ENCODE results near the gene ARHGEF10L. TPM values are rescaled to one million over a fixed set of nuclear protein-coding genes. Genes with fewer than 3 reads are reported as not detected.

ARHGEF10L gene
- polyA plus RNA-seq, 3 donors = 19.8 to 71.8 (median 20.8) TPM

DNA sequence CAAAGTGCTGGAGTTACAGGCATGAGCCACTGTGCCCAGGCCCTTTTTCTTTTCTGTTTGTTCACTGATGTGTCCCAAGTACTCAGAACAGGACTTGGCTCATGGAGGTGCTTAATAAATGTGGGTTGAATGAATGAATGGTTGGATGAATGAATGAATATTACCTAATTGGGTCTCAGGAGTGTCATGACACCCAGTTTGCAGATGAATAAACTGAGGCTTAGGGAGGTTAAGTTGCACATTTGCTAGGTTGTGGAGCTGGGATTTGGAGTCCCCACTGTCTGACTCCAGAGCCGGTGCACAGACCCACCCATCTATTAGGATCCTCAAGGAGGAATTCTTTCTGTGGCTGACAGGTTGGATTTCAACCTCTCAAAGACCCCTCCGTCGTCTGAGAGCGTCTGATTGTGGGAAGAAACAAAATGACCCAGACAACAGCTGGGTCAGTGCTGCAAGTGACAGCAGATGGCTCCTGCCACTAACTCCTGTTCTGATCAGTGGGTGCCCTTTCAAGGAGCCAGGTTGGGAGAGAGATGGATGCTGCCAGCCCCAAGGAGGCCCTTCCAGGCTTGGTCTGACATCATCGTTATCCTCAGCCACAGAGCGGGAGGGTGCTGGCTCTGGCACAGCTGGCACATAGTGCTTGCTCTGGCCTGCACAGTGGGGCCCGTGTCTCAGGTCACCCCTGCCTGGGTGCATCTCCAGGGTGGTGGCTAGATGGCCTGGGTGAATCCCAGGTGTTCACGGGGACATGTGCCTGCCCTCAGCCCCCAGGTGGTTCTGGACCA lies 24.2 kb downstream of the ARHGEF10L start:
- whole genome bisulfite sequencing, 3 donors = 64 to 80% (median 73%) methylated on average over 8 of the region's 8 CpGs
- peak overlapping the region; percentile 22 for H3K27ac ChIP-seq (ENCODE audit: low read depth, low read length)

DNA sequence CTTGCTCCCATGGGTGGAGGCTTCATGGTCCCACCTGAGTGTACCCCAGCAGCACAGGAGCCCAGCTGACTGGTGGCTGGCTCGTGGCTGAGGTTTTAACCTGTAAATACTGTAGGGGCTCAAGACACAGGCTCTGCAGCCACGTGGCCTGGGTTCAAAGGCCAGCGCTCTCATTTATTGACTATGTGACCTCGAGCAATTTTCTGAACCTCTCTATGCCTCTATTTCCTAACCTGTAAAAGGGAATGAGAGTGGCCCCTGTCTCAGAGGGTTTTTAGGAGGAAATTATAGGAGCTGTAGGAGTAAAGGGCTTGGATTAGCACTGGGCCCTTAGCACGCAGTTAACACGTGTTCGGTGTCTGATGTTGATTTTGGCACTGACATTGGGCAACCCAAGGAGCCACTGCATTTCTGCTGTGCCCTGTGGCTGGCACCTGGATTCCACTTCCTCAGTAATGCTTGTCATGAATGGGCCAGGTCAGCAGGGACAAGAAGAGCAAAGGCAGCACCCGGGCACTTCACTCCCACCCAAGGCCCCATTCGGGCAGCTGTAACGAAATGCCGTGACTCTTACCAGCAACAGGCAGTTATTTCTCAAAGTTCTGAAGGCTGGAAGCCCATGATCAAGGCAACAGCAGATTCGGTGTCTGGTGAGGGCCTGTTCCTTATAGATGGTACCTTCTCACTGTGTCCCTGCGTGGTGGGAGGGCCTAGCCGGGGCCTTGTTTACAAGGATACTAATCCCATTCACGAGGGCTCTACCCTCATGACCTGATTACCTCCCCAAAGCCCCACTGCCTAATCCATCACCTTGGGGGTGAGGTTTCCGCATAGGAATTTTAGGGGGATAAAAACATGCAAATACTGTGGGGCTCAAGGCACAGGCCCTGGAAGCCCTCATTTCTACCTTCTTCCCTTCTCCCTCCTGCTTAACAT lies 25.2 kb downstream of the ARHGEF10L start:
- WGBS, 3 donors = 45 to 83% (median 79%) methylated on average over 16 of the region's 16 CpGs
- no peak overlapping the region for H3K27ac ChIP-seq (ENCODE audit: low read depth, low read length)

DNA sequence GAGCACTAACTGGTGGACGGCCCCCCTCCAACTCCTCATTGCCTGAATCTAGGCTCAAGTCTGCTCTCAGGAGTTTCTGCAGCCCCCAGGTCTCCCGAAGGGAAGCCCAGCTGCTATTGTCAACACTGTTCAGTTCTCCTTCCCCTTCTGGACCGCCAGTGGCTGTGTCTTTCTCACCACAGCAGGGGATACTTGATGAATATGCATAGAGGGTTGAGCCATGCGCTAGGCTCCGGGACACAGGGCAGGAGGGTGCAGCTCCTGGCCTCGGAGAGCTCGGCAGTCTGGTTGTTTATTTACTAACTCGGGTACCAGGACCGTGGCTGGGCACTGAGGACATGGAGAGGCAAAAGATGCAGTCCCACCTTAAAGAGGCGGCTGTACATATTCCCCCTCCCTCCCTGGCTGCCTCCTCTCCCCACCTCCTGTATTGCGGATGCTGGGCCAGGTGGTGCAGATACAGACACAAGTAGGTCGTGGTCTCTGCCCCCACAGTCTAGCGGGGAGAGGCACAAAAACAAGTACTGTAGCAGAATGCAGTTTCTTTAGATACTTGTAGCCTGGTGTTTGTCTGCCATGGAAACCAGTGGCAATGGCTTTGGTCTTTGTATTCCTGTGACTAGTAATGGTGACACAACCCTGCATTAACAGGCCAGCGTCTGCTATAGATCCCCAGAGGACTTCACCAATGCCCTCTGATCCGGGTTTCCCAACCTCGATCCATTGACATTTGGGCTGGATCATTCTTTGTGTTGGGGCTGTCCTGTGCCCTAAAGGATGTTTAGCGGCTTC lies 26.2 kb downstream of the ARHGEF10L start:
- WGBS, 3 donors = 48 to 58% (median 51%) methylated on average over 17 of the region's 17 CpGs
- H3K27ac ChIP-seq (ENCODE audit: low read depth, low read length) = no peak overlapping the region

- H3K27ac ChIP-seq (ENCODE audit: low read depth, low read length) = no peak overlapping the region
- WGBS, 3 donors = 88 to 93% (median 93%) methylated on average over 3 of the region's 3 CpGs
Measured at GRCh38 chr1:17566417-17566816, 26.9 kb downstream of the ARHGEF10L start.

GRCh38 chr1:17566892-17567291 lies 27.4 kb downstream of the ARHGEF10L start:
- WGBS, 3 donors = 73 to 91% (median 82%) methylated on average over 9 of the region's 9 CpGs
- H3K27ac ChIP-seq (ENCODE audit: low read depth, low read length) = no peak overlapping the region

DNA sequence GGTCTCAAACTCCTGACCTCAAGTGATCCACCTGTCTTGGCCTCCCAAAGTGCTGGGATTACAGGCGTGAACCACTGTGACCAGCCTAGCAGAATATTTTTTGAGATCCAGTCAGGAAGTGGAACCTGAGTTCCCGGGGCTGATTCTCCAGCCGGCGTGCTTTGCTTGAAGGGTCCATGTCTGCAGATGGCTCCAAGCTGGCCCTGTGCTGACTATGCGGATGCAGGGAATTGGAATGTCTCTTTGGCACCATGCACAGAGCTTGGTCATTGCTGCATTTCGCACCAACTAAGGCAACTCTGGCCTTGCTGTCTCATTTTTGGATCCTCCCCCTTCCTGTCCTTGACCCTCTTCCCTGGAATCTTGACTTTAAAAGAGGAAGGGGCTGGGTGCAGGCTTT lies 28.1 kb downstream of the ARHGEF10L start:
- WGBS, 3 donors = 49 to 78% (median 71%) methylated on average over 6 of the region's 6 CpGs
- H3K27ac ChIP-seq (ENCODE audit: low read depth, low read length) = no peak overlapping the region

GRCh38 chr1:17568014-17568900 lies 28.8 kb downstream of the ARHGEF10L start:
- WGBS, 3 donors = 82 to 86% (median 83%) methylated on average over 11 of the region's 11 CpGs

GRCh38 chr1:17569200-17570139 lies 30.0 kb downstream of the ARHGEF10L start:
- H3K27ac ChIP-seq (ENCODE audit: low read depth, low read length) = peak overlapping the region; percentile 94
- WGBS, 3 donors = 12 to 26% (median 24%) methylated on average over 16 of the region's 16 CpGs

More at GRCh38 chr1:17568014-17568900, 28.8 kb downstream of the ARHGEF10L start:
- H3K27ac ChIP-seq (ENCODE audit: low read depth, low read length) = no peak overlapping the region

- 84 to 95% (median 88%) methylated on average over 3 of the region's 3 CpGs for WGBS, 3 donors
- H3K27ac ChIP-seq (ENCODE audit: low read depth, low read length) = no peak overlapping the region
Measured at GRCh38 chr1:17570228-17570627, 30.7 kb downstream of the ARHGEF10L start.

DNA sequence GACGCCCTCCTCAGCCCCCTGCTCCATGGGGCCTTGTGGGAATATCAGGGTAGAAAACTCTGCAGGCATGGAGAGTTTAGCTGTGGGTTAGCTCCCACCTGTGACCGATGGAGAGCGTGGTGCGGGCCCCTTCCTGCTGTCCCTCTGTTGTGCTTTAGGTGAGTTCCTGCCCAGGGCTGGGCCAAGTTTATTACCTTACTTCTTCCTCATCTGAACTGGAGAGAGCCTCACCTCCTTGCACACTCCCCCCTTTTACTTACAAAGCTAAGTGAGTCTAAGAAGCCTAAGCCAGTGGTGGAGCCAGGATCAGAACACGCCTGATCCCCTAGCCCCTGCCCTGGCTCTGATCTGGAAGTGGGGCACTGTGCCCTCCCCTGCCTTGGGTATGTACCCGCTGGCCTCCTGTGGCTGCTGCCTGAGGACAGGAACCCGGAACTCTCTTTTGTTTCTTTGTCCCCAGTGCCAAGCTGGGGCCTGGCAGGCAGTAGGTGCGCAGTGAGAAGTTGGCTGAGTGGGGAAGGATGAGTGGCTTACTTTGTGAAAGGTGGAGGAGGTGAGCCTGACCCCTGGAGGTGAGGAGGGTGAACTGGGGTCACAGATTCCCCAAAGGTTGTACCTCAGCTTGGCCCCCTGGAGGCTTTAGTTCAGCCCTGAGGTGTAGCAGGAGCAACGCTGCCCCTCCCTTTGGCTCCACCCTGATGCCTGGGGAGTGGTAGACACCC lies 32.9 kb downstream of the ARHGEF10L start:
- H3K27ac ChIP-seq (ENCODE audit: low read depth, low read length) = no peak overlapping the region
- WGBS, 3 donors = 88 to 91% (median 88%) methylated on average over 9 of the region's 9 CpGs

GRCh38 chr1:17573518-17574041 lies 34.1 kb downstream of the ARHGEF10L start:
- H3K27ac ChIP-seq (ENCODE audit: low read depth, low read length) = no peak overlapping the region
- WGBS, 3 donors = 29 to 54% (median 30%) methylated on average over 7 to 10 of the region's 10 CpGs

DNA sequence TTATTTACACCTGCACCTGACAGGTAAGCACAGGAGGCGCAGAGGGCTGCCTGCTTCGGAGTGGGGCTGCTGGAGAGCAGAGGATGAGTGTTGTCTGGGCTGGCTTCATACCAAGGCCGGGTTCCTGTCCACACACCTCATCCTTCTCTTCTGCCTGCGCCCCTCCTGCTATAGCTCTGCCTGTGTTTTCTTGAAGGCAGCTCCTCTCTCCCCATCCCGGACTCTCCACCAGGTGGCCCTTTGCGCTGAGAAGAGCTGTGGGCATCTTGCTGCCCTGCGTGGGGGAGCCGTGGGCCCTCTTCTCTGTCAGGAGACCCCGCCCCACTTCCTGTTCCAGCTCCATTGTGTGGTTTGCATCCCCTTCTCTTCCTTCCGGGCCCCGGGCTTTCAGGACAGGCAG lies 35.0 kb downstream of the ARHGEF10L start:
- no peak overlapping the region for H3K27ac ChIP-seq (ENCODE audit: low read depth, low read length)
- WGBS, 3 donors = 53 to 61% (median 61%) methylated on average over 11 of the region's 11 CpGs

DNA sequence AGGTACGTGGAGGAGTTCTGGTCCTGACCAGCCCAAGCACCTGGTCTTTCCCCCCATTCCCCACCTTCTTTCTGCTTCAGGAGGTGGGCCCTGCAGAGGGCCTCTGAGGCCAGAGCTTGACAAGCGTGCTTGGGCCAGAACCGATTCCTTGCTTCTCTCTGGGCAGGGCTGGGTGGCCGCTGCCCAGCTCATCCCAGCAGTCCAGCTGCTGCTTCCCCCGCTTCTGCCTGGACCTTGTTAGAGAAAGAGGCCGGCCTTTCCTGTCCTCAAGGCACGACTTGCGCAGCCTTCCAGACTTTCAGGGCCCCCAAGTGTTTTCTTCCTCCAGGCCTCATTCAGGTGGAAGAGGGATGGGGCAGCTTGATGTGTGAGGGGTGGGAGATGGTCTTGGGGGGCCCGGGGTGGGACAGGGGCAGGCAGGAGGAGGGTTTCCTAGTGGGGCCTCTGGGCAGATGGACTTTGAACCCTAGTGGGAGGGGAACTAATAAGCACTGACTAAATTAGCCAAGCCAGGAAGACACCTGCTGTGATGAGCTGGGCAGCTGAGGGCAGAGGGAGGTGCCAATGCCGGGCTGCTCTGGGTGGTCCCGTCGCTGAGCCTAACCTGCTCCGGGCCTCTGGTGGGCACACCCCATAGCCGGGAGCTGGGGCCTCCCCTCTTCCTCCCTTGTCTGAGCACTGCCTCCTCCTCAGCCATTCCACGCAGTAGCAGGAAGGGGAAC lies 36.5 kb downstream of the ARHGEF10L start:
- WGBS, 3 donors = 48 to 66% (median 61%) methylated on average over 13 to 15 of the region's 15 CpGs
- no peak overlapping the region for H3K27ac ChIP-seq (ENCODE audit: low read depth, low read length)

- no peak overlapping the region for H3K27ac ChIP-seq (ENCODE audit: low read depth, low read length)
- 83 to 89% (median 88%) methylated on average over 6 of the region's 6 CpGs for WGBS, 3 donors
Measured at GRCh38 chr1:17576519-17576853, 37.0 kb downstream of the ARHGEF10L start.

DNA sequence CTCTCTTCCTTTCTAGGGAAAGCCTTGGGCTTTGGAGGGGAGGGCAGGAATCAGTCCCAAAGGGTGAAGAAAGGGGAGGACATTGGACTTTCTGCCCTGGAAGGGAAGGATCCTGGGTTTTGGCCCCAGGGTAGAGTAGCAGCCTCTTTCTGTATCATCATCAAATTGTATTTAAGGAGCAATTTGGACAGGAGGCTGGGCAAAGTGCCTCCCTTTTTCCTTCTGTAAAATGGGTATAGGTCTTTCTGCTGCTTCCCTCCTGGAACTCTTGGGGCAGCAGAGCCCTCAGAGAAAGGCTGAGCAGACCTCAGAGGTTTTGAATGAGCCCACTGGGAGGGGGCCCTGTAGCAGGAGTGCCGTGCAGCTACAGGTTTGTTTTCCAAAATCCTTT lies 38.4 kb downstream of the ARHGEF10L start:
- no peak overlapping the region for H3K27ac ChIP-seq (ENCODE audit: low read depth, low read length)
- 79 to 92% (median 89%) methylated on average over 1 of the region's 1 CpG for WGBS, 3 donors

All from adipose tissue (tissue), 3 donors.